ENCODE results near the gene MIGA1.
"Not testable (repeated sequence)": the region's sequence is repeated elsewhere in the genome, so short reads cannot be mapped to it uniquely, and the experiment has no call there.

Gene MIGA1

DNA sequence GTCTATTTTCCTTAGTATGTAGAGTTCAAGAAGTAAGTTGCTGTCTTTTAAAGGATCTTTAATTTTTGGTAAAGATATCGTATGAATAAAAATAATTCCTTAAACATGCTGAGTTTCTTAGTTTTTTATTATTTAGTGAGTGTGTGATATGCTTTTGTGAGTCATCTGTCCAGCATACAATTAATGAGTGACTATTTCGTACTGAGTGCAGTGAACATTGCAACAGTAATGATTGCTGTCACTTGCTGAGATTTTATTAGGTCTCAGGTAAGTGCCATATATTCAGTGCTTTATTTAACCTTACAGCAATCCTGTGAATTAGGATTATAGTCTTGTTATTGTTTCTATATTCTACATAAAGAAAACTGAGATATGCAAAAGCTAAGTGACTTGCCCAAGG, 22.6 kb downstream of the MIGA1 start:
- DNase-seq (ENCODE audit: low read depth in 3 of 3), result no peak

DNA sequence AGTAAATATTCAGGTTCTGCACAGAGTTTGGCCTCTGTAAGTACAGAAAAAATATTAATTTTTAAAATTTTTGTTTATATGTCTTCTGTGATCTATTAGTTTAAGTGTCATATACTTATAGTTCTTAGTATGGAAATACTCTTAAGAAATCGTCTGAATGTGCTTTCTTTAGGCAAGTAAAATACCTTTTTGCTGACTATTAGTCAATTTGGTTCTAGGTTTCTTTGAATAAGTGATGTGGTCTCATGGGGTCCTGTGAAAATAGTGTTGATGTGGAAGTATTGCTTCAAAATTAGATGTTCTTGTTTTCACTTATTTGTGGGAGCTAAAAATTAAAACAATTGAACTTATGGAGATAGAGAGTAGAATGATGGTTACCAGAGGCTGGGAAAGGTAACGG, 23.9 kb downstream of the MIGA1 start:
- no peak for DNase-seq (ENCODE audit: low read depth in 3 of 3)

DNA sequence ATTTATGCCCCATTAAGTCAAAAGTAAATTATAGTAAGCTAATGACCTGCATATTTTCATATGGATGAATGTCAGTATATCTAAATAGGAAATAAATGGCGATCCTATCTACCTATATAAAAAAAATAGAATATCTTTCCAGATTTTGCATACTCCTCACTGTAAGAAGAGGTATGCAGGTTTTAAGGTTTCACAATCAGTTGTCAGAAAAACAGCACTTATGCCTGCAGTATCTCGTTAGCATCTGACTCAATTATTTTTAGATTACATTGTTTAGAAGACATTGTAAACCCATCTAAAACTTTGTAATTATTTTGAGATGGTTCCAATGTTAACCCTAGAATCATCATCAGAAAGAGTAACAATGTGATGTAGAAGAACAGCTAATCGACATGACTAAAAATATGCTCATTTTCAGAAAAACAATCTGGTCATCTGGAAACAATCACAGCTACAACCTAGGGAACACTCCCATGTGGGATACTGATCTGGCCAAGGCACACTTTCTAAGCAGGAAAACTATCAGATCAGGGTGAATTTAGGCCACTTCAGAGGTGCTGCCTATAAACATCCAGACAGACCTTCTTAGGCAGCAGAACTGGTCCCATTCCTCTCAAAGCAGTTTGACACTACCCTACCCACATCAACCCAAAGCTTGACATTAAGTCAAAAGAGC, 30.5 kb downstream of the MIGA1 start:
- not testable (repeated sequence) for DNase-seq (ENCODE audit: low read depth in 3 of 3)

DNA sequence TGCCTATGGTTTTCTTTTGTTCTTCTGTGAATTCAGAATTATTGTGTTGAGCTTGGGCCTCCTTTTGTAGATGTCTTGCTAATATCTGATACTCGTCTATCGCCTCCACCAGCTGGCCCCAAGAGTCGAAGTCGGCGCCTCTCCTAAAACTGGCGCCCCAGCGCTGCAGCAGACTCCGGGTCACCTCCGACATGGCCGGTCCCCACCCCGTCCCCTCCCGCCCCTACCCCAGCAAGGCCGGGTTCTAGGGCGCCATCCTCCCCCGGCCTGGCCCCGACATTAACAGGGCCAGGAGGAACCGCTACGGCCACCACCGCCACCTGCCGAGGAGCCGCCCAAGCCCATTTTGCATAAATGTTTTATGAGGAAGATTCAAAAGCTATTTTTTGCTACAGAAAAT, 32.1 kb downstream of the MIGA1 start:
- DNase-seq (ENCODE audit: low read depth in 3 of 3), result not testable (repeated sequence)

DNA sequence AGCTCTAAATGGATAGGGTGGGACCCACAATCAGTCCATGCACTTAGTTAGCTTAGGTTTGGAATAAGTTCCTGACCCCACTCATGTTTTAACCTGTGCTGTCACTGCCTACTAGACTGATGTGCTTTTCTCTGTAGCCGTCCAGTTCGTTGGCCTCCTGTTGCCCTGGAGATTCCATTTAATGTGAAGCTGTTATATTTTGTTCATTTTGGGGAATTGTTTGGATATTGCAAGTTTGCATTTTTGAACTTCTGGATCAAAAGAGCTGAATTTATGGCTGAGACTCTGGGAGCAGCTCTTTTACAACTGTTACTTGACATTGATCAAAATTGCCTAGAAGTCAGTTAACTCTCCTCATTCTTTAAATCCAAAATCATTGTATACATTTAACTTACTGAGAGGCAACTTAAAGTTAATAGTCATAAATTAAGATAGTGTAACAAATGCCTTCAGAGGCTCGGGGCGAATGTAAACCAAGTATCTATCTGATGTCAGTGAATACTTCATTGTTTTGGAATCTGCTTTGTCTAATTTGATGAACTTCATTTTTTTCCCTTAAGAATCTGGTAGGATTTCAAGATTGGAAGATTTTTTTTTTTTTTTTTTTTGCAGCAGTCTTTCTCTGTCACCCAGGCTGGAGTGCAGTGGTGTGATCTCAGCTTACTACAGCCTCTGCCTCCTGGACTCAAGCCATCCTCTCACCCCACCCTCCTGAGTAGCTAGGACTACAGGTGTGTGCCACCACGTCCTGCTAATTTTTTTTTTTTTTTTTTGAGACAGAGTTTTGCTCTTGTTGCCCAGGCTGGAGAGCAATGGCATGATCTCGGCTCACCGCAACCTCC, 38.1 kb downstream of the MIGA1 start:
- DNase-seq (ENCODE audit: low read depth in 3 of 3), result no peak

DNA sequence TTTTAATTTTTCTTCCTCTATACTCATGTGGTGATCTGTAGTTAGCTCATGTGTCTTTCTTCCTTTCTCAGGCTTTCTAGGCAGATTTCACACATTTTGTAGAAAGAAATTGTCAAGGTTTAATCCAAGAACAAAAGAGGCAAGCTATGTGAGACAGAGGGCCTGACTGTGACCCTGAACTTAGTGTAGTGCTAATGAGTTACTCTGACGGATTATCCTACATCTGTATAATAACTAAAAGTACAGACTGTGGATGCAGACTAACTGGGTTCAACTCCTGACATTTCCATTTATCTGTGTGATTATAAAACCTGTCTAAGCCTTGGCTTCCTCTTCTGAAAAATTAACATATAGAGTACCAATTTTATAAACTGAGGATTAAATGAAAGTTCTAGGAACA, 40.7 kb downstream of the MIGA1 start:
- DNase-seq (ENCODE audit: low read depth in 3 of 3), result no peak

DNA sequence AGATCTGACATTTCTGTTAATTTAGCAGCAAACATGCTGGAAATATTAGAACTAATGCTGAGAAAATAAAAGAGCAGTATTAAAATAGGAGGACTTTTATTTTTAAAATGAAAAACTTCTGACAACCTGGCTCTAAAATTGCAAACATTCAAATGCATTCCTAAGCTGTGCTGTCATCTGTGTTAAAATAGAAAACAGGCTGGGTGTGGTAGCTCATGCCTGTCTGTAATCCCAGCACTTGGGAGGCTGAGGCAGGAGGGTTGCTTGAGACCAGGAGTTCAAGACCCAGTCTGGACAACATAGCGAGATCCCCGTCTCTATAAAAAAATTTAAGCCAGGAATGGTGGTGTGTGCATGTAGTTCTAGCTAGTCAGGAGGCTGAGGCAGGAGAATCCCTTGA, 44.6 kb downstream of the MIGA1 start:
- DNase-seq (ENCODE audit: low read depth in 3 of 3), result no peak

DNA sequence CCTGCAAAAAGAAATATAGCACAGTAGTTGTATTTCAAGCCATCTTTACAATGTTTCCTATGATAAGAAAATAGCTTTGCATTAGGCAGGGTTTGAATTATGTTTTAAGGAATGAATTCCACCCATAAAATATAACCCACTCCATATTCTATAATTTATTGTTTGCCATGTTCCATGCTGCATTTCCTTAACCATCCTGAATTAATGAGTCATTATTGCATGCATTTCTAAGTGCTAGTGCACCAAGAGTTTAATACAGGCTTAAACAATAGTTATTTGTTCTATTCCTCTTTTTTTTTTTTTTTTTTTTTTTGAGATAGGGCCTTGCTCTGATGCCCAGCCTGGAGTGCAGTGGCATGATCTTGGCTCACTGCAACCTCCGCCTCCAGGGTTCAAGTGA, 45.2 kb downstream of the MIGA1 start:
- DNase-seq (ENCODE audit: low read depth in 3 of 3), result no peak

DNA sequence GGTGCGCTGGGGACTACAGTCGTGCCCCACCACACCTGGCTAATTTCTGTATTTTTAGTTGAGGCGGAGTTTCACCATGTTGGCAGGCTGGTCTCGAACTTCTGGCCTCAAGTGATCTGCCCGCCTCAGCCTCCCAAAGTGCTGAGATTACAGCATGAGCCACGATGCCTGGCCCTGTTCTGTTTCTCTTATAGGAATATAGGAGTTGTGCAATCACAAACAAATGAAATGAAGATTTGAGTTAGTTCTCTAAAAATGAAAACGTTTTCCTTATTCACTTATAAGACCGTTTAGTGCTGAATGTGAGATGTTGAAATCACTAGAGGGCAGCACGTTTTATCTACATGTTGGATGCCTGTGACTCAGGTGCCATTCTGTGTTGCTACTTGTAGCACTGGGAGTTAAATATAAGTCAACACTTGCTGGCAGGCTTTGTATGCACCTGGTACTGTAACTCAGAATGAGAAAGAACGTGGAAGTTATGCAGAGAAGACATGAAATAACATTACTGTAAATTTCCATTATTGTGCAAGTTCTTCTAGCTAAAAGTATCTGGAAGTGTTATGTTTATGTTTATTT, 45.8 kb downstream of the MIGA1 start:
- no peak for DNase-seq (ENCODE audit: low read depth in 3 of 3)

DNA sequence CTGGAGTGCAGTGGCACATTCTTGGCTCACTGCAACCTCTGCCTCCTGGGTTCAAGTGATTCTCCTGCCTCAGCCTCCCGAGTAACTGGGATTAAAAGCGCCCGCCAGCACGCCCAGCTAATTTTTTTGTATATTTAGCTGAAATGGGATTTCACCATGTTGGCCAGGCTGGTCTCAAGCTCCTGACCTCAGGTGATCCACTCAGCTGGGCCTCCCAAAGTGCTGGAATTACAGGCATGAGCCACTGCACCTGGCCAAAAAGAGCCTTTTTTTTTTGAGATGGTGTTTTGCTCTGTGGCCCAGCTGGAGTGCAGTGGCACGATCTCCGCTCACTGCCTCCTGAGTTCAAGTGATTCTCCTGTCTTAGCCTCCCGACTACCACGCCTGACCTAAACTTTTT, 47.4 kb downstream of the MIGA1 start:
- not testable (repeated sequence) for DNase-seq (ENCODE audit: low read depth in 3 of 3)

DNA sequence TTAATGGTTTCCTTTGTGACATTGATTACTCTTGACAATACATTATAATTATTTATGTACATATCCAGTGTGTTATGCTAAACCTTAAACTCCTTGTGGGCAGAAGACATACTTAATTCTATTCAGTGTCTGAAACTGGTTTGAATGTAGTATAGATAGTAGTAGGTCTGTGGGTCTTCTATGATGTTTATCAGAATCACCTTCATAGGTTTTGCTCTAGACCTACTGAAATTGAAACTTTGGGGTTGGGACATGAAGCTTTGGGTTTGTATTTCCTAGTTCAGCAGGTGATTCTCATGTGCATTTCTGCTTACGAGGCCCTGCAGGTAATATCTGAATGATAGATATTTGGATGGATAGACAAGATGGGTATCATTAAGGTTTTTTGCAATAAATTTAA, 48.6 kb downstream of the MIGA1 start:
- DNase-seq (ENCODE audit: low read depth in 3 of 3), result no peak

DNA sequence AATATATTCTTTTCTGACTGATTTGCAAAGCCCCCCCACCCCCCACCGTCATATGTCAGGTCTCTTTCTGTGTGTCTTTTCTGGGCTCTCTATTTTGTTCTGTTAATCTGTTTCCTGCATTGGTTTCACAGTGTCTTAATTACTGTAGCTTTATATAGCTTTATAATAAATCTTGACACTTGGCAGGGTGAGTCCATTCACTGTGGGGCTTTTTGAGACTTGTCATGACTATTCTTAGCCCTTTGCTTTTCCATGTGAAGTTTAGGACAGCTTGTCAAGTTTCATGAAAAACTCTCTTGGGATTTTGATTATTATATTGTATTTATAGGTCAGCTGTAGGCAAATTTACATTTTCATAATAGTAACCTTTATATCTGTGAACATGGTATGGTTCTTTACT, 50.4 kb downstream of the MIGA1 start:
- no peak for DNase-seq (ENCODE audit: low read depth in 3 of 3)

DNA sequence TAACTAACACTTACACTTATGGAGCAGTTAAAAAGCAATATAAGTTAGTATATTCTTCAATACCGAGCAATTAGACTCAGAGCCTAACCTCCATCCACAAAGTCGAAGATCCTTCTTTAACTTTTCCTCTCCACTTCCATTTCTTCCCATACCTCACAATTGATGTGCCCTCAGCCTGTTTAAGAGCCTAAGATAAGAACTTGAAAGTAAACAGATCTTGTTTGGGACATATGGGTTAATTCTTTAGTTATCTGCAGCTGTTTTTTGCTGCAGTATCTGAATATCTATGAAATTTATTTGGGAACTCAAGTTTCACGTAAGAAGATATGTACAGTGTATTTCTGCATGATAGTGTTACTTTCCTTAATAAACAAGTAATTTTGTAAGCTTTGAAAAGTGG, 51.5 kb downstream of the MIGA1 start:
- DNase-seq (ENCODE audit: low read depth in 3 of 3), result no peak

DNA sequence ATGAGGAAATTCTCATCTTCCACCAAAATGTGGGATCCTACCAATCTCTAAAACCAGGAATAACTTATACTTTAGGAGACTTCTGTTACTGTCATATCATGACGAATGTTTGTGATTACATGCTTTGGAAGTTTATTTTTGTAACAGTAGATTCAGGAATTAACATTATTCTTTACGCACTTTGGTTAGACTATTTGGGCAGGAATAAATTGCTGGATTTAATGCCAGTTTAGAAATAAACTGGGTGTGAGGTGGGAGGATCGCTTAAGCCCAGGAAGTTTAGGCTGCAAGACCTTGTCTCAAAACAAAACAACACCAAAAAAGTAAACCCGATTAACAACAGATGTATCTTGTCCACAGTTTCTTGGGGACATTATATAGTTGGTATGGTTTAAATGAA, 52.1 kb downstream of the MIGA1 start:
- no peak for DNase-seq (ENCODE audit: low read depth in 3 of 3)

DNA sequence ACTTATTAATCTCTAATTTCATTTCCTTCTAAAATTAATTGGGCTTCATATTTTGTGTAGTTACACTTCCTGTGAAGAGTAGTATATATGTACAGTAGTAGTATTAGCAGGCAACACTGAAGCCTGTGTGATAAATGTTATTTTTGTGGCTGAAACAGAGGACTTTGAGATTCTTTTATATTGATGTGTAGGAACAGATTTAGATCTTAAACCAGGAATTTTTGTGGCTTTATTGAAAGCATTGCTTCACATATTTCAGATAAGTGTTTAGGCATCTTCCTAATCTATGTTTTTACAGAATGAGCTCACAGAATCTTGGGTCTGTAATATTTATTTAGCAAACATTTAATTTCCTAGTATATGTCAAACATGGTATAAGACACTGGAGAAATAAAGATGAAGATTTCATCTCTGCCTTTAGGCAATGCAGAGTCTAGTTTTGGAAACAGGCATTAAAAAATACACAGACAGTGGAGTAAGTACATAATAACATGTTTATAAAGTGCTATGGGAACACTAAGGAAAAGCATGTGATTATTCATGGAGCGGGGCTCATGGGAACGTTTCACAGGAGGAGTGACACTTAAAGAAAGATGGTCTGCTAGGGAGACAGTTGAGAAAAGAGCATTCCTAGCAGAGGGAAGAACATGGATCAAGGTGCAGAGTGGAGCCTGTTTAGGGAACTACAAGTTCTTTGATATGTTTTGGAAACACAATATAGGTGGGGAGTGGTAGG, 52.7 kb downstream of the MIGA1 start:
- no peak for DNase-seq (ENCODE audit: low read depth in 3 of 3)

DNA sequence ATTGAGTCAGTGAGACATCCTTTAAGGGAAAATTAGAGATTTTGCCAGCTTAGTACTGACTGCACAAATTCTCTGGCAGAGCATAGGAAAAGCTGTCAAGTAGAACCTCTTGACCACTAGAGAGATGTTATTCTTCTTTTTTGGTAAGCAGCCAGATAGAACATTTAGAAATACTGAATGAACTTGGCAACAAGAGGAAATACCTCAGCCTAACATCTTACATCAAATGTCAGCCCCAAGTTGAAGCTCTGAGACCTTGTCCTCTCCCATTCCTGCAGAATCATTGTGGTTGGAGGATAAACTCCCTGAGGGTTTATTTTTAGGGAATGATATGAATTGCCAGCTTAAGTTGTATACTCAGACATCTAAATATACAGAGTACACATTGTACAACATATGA, 53.5 kb downstream of the MIGA1 start:
- no peak for DNase-seq (ENCODE audit: low read depth in 3 of 3)

DNA sequence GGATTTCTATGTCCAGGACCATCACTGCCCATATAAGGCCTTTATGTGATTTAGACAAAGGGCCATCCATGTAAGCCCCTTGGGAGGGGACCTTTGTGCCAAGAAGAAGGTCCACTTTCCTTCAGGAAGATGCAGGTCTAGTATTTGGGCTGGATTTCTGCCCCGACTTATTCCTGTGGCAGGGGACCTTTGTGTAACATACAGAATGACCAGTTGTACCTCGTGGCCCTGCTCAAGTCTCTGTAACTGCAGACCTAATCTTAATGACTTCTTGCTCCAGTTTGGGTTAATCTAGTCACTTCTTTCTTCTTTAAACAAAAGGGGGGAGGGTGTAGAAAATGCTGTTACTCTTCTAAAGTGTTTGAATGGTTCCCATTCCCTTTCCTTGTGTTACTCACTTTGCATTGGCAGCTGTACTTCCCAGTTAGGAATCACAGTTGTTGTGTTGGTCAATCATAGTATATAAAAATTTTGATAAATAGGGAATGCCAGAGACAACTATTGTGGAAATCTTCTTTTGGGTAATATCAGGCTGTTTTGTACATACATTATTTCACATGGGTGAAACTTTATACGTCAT, 54.2 kb downstream of the MIGA1 start:
- no peak for DNase-seq (ENCODE audit: low read depth in 3 of 3)

DNA sequence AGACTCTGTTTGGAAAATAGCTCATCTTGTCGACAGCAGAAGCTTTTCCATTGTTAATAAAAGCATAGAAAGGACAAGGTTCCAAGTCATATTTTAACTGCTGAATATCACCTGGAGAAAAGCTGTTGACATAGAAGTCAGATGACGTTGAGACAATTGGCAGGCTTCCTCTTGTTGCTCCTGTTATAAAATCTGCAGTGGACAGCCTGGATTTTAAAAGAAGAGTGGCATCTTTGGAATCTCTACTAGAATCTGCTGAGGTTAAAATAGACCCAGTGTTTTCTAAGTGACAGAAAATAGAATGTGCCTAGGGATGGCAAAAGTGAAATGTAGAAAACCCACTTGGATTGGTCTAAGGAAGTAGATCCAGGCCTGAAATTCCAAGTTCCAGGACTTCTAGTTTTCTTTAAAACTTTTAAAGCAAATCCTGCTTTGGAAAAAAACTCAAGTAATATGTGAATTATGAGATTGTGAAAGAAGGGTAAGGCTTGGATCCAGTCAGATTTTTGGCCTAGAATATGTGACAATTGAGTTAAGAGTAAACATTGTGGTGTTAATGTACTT, 55.4 kb downstream of the MIGA1 start:
- no peak for DNase-seq (ENCODE audit: low read depth in 3 of 3)

DNA sequence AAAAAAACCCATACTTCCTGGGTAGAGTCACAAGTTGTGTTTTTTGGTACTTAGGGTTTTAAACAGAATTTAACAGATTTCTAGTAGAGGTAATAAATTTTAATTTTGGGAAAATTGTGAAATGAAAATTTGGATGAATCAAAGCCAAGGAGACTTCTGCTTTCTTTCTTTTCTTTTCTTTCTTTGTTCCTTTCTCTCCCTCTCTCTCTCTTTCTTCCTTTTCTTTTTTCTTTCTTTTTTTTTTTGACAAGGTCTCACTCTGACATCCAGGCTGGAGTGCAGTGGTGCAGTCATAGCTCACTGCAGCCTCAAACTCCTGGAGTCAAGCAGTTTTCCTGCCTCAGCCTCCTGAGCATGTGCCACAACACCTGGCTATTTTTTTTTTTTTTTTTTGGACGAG, 62.1 kb downstream of the MIGA1 start:
- no peak for DNase-seq (ENCODE audit: low read depth in 3 of 3)

DNA sequence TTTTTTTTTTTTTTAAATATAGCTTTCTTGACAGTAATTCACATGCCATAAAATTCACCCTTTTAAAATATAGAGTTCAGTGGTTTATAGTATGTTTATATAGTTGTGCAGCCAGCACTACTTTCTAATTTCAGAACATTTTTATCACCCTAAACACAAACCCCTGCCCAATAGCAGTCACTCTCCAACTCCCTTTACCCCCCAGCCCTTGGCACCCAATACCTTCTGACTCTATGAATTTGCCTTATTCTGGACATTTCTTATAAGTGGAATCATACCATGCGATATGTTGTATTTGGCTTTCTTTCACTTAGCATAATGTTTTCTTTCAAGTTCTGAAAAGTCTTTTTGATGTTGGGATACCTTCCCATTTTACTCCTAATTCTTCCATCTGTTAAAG, 66.5 kb downstream of the MIGA1 start:
- no peak for DNase-seq (ENCODE audit: low read depth in 3 of 3)

DNA sequence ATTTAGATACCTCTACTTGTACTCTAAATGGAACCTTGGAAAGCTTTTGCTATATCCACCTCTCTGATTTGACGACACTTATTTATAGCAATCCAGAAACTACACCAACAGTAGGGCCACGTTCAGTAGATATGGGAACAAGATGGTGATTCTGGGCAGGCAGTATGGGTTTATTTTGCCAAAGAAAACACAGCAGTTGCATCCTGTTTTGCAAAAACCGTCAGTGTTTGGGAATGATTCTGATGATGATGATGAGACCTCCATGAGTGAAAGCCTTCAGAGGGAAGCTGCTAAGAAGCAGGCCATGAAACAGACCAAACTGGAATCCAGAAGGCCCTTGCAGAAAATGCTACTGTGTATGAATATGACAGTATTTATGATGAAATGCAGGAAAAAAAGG, 67.5 kb downstream of the MIGA1 start:
- DNase-seq (ENCODE audit: low read depth in 3 of 3), result no peak

DNA sequence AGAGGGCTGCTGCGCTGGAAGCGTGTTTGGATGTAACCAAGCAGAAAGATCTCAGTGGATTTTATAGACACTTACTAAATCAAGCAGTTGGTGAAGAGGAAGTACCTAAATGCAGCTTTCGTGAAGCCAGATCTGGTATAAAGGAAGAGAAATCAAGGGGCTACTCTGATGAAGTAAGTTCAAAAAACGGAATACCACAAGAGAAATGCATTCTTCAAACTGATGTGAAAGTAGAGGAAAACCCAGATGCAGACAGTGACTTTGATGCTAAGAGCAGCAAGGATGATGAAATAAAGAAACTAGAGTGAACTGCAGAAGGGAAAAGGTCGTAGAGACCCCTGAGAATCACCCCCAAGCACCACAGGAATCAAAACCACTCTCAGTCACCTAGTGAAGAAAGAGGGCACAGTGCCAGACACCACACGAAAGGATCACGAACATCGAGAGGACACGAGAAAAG, 68.2 kb downstream of the MIGA1 start:
- no peak for DNase-seq (ENCODE audit: low read depth in 3 of 3)
